Islet of Langerhans (tissue), 1 donor: ENCODE results near the gene IGFN1.

ENCODE experiments used
- FAIRE-seq: peaks from one replicate; lab custom pipeline; 2011; peaks lifted over from hg19 to GRCh38; lab: Jason Lieb, UNC

The IGFN1 gene

GRCh38 chr1:201163707-201164106 is 26.9 kb upstream of the IGFN1 start:
- no peak for FAIRE-seq

DNA sequence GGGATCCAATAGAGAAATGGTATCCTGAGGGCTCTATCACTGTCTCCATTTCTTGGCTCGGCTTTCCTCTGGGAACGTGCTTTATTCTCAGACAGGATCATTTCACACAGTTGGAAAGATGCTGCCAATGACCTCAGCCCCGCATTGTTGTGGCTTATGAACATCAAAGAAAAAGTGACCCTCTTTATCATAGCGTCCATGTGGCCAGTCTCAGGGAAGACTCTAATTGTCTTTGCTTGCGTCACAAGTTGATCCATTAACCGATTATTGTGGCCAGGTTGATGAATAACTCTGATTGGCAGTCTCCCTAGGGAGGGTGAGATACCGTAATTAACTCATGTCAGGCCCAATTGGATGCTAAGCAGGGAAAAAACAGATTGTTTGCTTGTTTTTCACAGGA is 26.0 kb upstream of the IGFN1 start:
- FAIRE-seq = no peak

GRCh38 chr1:201167041-201167991 is 23.3 kb upstream of the IGFN1 start:
- no peak for FAIRE-seq

DNA sequence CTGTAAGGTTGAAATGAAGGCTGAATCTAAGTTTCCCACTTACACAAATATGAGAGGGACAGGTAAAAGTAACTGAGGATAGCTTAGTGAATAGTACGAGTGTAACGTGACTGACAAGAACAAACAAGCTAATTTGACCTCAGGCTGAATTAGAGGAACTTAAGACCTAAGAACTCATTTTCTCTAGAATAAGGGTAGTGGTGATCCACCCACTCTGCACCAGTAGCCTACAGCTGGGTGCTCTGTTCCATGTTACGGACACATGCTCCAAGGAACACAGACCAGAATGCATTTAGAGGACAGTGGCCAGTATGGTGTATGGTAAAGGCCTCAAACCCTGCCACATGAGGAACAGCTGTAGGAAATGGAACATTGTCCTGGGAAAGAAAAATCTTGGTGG is 21.4 kb upstream of the IGFN1 start:
- FAIRE-seq = no peak

- FAIRE-seq = no peak
These were observed 20.6 kb upstream of the IGFN1 start for GRCh38 chr1:201169971-201170532.

DNA sequence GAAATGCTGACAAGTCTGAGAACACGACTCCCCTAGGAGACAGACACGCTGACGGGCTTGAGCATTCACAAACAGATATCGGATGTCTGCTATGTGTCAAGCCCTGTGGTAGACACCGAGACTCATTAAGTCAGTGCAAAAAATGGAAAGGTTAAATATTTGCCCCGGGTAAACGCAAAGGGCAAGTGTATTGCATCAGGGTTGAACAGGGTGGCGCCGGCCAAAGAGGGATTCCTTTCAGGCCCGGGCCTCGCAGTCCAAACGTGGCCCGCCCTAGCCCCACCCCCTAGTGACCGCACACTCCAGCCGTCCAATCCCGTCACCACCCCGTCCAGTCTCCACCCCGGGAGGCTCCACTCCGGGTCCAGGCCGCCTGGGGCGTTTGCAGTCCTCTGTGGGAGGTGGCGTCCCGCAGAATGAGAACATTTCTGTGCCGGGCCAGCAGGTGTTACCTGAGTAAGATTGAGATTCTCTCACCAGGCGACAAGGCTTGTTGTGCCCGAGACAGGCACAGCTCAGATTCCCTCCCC is 20.0 kb upstream of the IGFN1 start:
- no peak for FAIRE-seq

DNA sequence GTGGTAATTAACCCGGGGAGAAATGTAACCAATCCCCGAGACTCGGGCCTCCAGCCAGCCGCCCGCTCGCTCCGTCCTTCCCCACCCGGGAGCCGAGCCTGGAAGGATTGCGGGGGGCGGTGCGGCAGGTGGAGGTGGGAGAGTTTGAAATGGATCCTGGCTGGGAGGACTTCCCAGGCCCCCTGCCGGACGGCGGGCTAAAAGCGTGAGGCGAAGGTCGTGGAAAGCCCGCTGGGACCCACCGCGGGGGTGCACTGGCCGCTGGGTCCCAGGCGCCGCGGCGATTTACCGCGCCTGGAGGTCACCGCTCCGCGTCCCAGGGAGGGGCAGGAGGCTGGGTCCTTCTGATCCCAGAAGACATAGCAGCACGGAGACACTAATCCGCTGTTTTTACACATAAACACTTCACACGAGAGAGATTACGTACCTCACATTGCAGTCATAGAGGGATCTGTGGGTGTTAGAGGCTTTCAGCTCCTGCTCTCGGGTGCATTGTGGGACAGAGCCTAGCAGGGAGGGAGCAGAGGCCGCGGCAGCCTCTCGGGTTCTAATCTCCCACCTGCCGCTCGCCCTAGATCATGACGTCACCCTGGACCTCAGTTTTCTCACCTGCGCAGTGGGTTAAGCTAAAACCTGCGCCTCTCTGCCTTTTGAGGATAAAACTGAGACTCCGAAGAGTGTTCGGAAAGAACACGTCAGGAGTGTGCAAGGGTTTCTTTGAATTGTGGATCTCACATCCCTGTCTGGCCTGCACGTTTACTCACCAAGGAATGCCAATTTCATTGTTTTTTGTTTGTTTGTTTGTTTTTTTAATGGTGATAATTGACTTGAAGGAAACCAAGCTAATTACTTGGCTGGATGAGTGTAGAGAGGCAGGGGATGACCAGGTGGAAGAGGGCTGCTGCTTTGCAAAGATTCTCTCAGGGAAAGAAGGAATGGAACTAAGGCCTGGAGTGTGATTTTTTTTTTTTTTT is 19.3 kb upstream of the IGFN1 start:
- FAIRE-seq = no peak

DNA sequence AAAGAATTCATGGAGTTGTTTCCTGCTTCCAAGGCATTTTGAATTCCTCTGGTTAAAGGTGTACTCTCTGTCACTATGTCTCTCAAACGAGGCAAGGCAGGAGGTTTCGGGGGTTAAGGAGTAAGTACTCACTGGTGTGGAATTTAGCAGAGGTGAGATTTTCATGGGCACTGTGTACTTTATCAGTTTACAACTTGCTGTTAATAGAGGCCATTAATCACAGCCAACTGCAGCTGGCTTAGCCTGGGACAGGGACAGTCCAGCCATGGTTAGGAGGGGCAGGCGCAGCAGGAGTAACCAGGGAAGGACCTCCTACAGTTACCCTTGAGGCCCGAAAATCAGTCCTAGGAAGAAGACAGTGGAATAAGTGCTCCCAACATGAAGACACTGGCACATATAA is 18.3 kb upstream of the IGFN1 start:
- FAIRE-seq = no peak

DNA sequence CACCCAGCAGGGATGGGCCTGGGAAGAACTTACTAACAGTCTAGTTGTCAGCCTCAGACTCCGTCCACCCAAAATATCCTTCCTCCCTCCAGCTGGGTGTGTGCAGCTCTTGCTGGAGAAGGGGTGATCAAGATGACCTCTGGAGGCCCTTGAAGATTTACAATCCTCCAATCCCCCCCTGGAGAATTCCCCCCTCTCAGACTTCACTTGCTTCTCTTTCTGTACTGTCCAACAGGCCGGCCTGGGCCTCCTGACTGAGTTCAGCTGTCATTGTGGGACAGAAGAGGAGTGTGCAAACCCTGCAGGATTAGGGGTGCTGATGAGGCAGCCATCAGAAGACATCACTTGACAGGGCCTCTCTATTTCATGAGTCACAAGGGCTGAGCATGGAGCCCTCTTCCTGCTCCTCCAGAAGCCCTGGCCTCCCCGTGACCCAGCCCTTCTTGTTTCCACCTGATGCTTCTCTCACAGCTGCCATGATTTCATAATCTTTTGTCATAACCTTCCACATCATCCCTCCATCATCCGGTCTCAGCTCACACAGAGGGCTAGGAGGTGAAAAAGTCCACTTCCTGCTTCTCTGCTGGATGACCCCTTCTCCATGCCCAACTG is 17.5 kb upstream of the IGFN1 start:
- no peak for FAIRE-seq

- FAIRE-seq = no peak
These were observed 16.9 kb upstream of the IGFN1 start for GRCh38 chr1:201173736-201174135.

DNA sequence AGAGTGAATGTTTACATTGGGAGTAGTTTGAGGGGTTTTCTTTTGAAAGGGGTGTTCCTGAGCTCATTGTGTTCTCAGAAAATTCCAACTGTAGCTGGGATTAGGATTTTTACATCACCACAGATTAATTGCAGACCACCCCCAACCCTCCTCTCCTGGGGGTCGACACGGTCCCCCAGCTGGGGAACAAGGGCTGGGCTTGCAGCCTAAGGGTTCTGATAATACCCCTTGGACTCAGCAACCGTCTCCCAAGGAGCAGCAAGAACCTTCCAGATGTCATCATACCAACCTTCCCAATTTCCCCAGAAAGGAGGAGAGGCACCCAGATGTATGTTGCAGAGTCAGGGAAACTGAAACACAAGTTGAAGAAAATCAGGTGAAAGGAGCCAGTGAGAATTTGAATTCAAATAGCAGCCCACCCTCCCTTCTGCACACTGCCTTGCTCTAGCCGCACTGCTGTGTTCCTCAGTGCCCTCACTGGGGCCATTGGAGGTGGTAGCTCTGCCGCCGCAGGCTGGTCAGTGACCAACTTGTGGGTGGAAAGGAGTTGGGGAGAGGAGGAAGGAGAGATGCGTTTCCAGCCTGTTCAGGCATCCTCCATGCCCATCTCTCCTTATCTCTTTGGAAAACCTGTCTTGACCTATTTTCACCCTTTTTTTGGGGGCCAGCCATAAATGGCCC is 14.7 kb upstream of the IGFN1 start:
- FAIRE-seq = no peak

GRCh38 chr1:201176940-201177339 is 13.7 kb upstream of the IGFN1 start:
- FAIRE-seq = no peak

GRCh38 chr1:201178718-201179117 is 11.9 kb upstream of the IGFN1 start:
- no peak for FAIRE-seq

DNA sequence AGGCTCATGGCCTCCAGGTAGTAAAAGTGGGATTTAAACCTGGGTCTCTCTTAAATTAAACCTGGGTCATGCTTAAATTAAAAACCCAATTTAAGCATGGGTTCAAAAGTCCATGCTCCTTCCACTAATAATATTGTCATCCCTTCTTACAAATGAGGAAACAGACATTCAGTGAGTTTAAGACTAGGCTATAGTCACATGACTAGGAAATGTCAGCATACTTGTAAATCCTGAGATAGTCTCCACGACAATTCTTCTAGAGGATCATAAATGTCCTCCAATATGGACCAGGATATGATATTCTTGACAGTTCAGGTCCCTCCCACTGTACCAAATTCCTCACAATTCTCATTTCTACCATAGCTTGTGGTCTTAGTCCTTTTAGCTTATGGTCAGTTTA is 10.5 kb upstream of the IGFN1 start:
- FAIRE-seq = no peak

GRCh38 chr1:201180901-201181300 is 9.7 kb upstream of the IGFN1 start:
- no peak for FAIRE-seq

GRCh38 chr1:201181323-201181722 is 9.3 kb upstream of the IGFN1 start:
- FAIRE-seq = no peak

DNA sequence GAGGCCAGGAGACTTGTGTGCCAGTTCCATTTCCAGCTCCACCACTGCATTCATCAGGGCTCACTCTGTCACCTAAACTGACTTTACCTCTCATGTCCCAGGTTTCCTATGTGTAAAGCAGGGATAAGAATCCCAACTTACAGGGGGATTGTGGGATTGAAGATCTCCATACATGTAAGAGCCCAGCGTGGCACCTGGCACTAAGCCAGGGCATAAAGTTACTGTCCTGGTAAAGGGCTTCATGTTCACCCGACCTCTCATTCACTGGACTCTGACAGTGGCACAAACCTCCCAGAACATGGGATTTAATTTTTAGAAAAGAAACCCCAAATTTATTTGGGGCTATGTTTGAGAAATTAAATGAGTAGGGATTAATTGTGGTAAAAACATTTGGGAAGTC is 8.9 kb upstream of the IGFN1 start:
- no peak for FAIRE-seq

GRCh38 chr1:201183209-201183608 is 7.4 kb upstream of the IGFN1 start:
- FAIRE-seq = no peak

GRCh38 chr1:201183753-201184152 is 6.9 kb upstream of the IGFN1 start:
- FAIRE-seq = no peak

GRCh38 chr1:201184307-201185122 is 6.1 kb upstream of the IGFN1 start:
- FAIRE-seq = no peak

GRCh38 chr1:201185123-201185453 is 5.5 kb upstream of the IGFN1 start:
- FAIRE-seq = no peak
